IMR-90 (cell line): ENCODE measurements around the gene ENPP3.

Experiments
- CEBPB ChIP-seq: IDR thresholded peaks from 2 replicates; pipeline ENCODE4 v1.6.1; 2012; ENCODE audit warnings: low read depth, low read length, improper control_type of control experiment
- CHD1 ChIP-seq: IDR thresholded peaks from 2 replicates; pipeline ENCODE4 v1.6.1; 2012; ENCODE audit warnings: low read depth, low read length, improper control_type of control experiment
- CTCF ChIP-seq: conservative IDR thresholded peaks from 2 replicates; pipeline ENCODE4 v1.5.1; 2012; ENCODE audit warnings: mild to moderate bottlenecking, low read depth, low read length, improper control_type of control experiment
- ELK1 ChIP-seq: fragments of 150-350 bp; IDR thresholded peaks from 2 replicates; pipeline ENCODE4 v1.6.1; 2016; ENCODE audit warnings: low read depth, mild to moderate bottlenecking, low read length, moderate library complexity, borderline replicate concordance
- MAFK ChIP-seq: IDR thresholded peaks from 2 replicates; pipeline ENCODE4 v1.6.1; 2012; ENCODE audit warnings: low read depth, low read length, improper control_type of control experiment
- MAZ ChIP-seq: IDR thresholded peaks from 2 replicates; pipeline ENCODE4 v1.6.1; 2012; ENCODE audit warnings: low read depth, mild to moderate bottlenecking, low read length, improper control_type of control experiment, moderate library complexity, borderline replicate concordance
- MXI1 ChIP-seq: IDR thresholded peaks from 2 replicates; pipeline ENCODE4 v1.6.1; 2012; ENCODE audit warnings: low read depth, mild to moderate bottlenecking, low read length, moderate library complexity, borderline replicate concordance
- NFE2L2 ChIP-seq: fragments of 150-350 bp; IDR thresholded peaks from 2 replicates; pipeline ENCODE4 v1.6.1; 2016; ENCODE audit warnings: low read depth, mild to moderate bottlenecking, low read length
- POLR2A ChIP-seq: IDR thresholded peaks from 2 replicates; pipeline ENCODE4 v1.6.1; 2012; ENCODE audit warnings: mild to moderate bottlenecking, low read depth, low read length
- RAD21 ChIP-seq: IDR thresholded peaks from 2 replicates; pipeline ENCODE4 v1.6.1; 2012; ENCODE audit warnings: low read length, improper control_type of control experiment
- RFX5 ChIP-seq: IDR thresholded peaks from 2 replicates; pipeline ENCODE4 v1.8.0; 2012; ENCODE audit warnings: low read depth, mild to moderate bottlenecking, low read length, moderate library complexity
- SMC3 ChIP-seq: fragments of 150-350 bp; IDR thresholded peaks from 2 replicates; pipeline ENCODE4 v1.6.1; 2016; ENCODE audit warnings: low read depth, mild to moderate bottlenecking, antibody characterized with exemption, low read length, moderate library complexity
- USF2 ChIP-seq: fragments of 150-350 bp; IDR thresholded peaks from 2 replicates; pipeline ENCODE4 v1.6.1; 2017; ENCODE audit warnings: mild to moderate bottlenecking, antibody characterized with exemption, low read length, low read depth

- TF ChIP-seq CTCF (no peak), MXI1 (no peak), RFX5 (no peak), POLR2A (no peak), MAFK (no peak), USF2 (no peak), CHD1 (no peak), RAD21 (no peak), CEBPB (no peak), ELK1 (no peak), MAZ (no peak), NFE2L2 (no peak), SMC3 (no peak)
Measured at GRCh38 chr6:131641554-131641953, 4.5 kb downstream of the ENPP3 start.
